HL-60 (cell line): ENCODE data around the gene PIP5KL1.

ENCODE experiments used
- DNase-seq, 2 experiments: peaks; one replicate each; pipeline ENCODE4 v3.0.0-alpha.2; 2010 to 2020; ENCODE audit warnings: low read depth in 1 of 2, low spot score in 1 of 2
- H3K27ac ChIP-seq: fragments of 250-450 bp; sonication (Bioruptor Pico); replicated peaks from 2 replicates; pipeline ENCODE4 v1.5.1; 2020; ENCODE audit warnings: mild to moderate bottlenecking, moderate library complexity
- H3K27me3 ChIP-seq: fragments of 250-450 bp; sonication (Bioruptor Pico); 2 replicates; pipeline ENCODE4 v1.5.1; 2021; ENCODE audit warnings: mild to moderate bottlenecking, moderate library complexity; ENCODE audit not compliant: insufficient read depth, poor library complexity, severe bottlenecking
- H3K4me3 ChIP-seq: replicated peaks from 2 replicates; pipeline ENCODE4 v1.5.1; 2011; ENCODE audit warnings: mild to moderate bottlenecking, control low read depth, low read length; ENCODE audit not compliant: insufficient read depth
- GABPA ChIP-seq: IDR thresholded peaks from 2 replicates; pipeline ENCODE4 v1.6.1; 2012; ENCODE audit warnings: low read depth
- POLR2AphosphoS5 ChIP-seq: IDR thresholded peaks from 2 replicates; pipeline ENCODE4 v1.6.1; 2012; ENCODE audit warnings: low read depth
- SPI1 ChIP-seq: IDR thresholded peaks from 2 replicates; pipeline ENCODE4 v1.6.1; 2012; ENCODE audit warnings: low read depth, mild to moderate bottlenecking, borderline replicate concordance
- TF ChIP-seq, protein P1 (sequence below): IDR thresholded peaks from 2 replicates; pipeline ENCODE4 v1.6.1; 2012; ENCODE audit warnings: low read depth; ENCODE audit not compliant: insufficient replicate concordance
- TF ChIP-seq, protein P2 (sequence below): IDR thresholded peaks from one replicate; pipeline ENCODE4 v1.5.1; 2011; ENCODE audit warnings: low read length, control low read depth, inconsistent platforms; ENCODE audit not compliant: insufficient read depth

PIP5KL1 gene

GRCh38 chr9:127927201-127927987 lies 3.2 kb downstream of the PIP5KL1 start:
- H3K27ac ChIP-seq: no peak overlapping the region
- peaks cover 35% of the 10 kb centered on the region for H3K27me3 ChIP-seq
- TF ChIP-seq GABPA (no peak), SPI1 (no peak), POLR2AphosphoS5 (no peak)
- TF ChIP-seq, protein P1, sequence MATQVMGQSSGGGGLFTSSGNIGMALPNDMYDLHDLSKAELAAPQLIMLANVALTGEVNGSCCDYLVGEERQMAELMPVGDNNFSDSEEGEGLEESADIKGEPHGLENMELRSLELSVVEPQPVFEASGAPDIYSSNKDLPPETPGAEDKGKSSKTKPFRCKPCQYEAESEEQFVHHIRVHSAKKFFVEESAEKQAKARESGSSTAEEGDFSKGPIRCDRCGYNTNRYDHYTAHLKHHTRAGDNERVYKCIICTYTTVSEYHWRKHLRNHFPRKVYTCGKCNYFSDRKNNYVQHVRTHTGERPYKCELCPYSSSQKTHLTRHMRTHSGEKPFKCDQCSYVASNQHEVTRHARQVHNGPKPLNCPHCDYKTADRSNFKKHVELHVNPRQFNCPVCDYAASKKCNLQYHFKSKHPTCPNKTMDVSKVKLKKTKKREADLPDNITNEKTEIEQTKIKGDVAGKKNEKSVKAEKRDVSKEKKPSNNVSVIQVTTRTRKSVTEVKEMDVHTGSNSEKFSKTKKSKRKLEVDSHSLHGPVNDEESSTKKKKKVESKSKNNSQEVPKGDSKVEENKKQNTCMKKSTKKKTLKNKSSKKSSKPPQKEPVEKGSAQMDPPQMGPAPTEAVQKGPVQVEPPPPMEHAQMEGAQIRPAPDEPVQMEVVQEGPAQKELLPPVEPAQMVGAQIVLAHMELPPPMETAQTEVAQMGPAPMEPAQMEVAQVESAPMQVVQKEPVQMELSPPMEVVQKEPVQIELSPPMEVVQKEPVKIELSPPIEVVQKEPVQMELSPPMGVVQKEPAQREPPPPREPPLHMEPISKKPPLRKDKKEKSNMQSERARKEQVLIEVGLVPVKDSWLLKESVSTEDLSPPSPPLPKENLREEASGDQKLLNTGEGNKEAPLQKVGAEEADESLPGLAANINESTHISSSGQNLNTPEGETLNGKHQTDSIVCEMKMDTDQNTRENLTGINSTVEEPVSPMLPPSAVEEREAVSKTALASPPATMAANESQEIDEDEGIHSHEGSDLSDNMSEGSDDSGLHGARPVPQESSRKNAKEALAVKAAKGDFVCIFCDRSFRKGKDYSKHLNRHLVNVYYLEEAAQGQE: no peak
- TF ChIP-seq, protein P2, sequence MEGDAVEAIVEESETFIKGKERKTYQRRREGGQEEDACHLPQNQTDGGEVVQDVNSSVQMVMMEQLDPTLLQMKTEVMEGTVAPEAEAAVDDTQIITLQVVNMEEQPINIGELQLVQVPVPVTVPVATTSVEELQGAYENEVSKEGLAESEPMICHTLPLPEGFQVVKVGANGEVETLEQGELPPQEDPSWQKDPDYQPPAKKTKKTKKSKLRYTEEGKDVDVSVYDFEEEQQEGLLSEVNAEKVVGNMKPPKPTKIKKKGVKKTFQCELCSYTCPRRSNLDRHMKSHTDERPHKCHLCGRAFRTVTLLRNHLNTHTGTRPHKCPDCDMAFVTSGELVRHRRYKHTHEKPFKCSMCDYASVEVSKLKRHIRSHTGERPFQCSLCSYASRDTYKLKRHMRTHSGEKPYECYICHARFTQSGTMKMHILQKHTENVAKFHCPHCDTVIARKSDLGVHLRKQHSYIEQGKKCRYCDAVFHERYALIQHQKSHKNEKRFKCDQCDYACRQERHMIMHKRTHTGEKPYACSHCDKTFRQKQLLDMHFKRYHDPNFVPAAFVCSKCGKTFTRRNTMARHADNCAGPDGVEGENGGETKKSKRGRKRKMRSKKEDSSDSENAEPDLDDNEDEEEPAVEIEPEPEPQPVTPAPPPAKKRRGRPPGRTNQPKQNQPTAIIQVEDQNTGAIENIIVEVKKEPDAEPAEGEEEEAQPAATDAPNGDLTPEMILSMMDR: no peak
- no peak for DNase-seq
- no peak overlapping the region for H3K4me3 ChIP-seq

DNA sequence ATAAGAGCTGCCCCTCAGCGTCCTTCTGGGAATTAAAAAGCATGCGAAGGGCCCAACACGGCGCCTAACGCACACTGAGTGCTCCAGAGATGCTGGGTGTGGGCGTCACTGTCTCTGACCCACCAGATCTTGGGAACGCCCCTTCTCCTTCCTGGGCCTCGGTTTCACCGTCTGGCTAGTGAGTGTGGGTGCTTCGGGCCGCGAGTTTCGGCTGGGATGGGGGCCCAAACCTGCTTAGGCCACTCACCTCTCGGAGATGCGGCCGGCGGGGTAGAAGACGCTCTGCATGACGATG lies 3.7 kb downstream of the PIP5KL1 start:
- H3K4me3 ChIP-seq: no peak overlapping the region
- H3K27ac ChIP-seq: no peak overlapping the region
- TF ChIP-seq, protein P2: no peak
- TF ChIP-seq SPI1 (no peak), GABPA (no peak), POLR2AphosphoS5 (no peak)
- TF ChIP-seq, protein P1: no peak
- DNase-seq: no peak
- peaks cover 35% of the 10 kb centered on the region for H3K27me3 ChIP-seq

DNA sequence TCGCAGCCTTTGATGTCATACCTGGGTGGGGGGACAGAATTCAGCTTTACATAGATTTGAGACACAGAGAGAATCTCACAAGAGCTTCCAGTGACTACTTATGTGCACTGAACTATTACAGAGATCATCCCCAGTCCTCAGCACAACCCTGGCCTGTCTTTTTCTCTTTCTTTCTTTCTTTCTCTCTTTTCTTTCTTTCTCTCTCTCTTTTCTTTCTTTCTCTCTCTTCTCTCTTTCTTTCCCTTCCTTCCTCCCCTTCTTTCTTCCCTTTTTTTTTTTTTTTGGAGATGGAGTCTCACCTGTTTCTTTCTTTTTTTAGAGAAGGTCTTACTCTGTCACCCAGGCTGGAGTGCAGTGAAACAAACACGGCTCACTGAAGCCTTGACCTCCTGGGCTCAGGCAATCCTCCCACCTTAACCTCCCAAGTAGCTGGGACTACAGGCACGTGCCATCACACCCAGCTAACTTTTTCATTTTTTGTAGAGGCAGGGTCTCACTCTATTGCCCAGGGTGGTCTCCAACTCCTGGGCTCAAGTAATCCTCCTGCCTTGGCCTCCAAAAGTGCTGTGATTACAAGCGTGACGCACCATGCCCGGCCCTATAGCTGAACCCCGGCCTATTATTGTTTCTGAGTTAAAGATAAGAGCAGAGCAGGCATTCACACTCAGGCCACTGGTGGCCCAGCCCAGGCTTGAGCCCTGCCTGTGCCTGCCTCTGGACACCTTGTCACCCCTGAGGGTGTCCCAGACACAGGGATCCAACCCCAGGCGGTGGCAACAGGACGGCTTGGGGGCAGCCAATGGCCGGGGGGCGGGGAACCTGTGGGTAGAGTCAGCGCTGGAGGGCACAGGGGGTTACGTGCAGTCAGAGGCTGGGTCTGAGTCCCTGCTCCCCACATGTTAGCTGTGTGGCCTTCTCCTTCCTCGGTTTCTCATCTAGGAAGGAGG lies 4.3 kb downstream of the PIP5KL1 start:
- H3K27me3 ChIP-seq: peaks cover 34% of the 10 kb centered on the region
- no peak for DNase-seq
- no peak overlapping the region for H3K27ac ChIP-seq
- TF ChIP-seq, protein P1: no peak
- TF ChIP-seq SPI1 (no peak), POLR2AphosphoS5 (no peak), GABPA (no peak)
- TF ChIP-seq, protein P2: no peak
- H3K4me3 ChIP-seq: no peak overlapping the region
